PC-9 (cell line): Measurements from ENCODE around the gene KDM3B. TPM values are rescaled to one million over a fixed set of nuclear protein-coding genes. Genes with fewer than 3 reads are reported as not detected.

ENCODE experiments used
- BruUV-seq: library from RNA; stranded (reverse); fragments of 400-500 nt; replicated peaks from 2 replicates; lab custom pipeline; 2021; lab: Mats Ljungman, UMichigan
- CTCF ChIA-PET: fragments of 300-600 bp; sonication (Branson Sonifier 250); formaldehyde crosslinking; loops from one replicate; lab custom pipeline; 2022; ENCODE audit warnings: antibody characterized with exemption; lab: Charles Lee
- POLR2A ChIA-PET: fragments of 300-600 bp; sonication (Branson Sonifier 250); formaldehyde crosslinking; loops from one replicate; lab custom pipeline; 2022; ENCODE audit warnings: antibody characterized with exemption; ENCODE audit not compliant: unreplicated experiment; lab: Charles Lee
- DNase-seq, 2 experiments: peaks; one replicate each; pipeline versions ENCODE4 v3.0.0 to v3.0.0-alpha.2; 2015 to 2022; ENCODE audit warnings: mixed read lengths in 1 of 2
- H2AFZ ChIP-seq: fragments of 200-600 bp; sonication (generic); 2 replicates; pipeline ENCODE4 v1.8.1; 2017; ENCODE audit warnings: antibody characterized with exemption
- H3F3A ChIP-seq: fragments of 200-600 bp; sonication (generic); 2 replicates; pipeline ENCODE4 v1.8.1; 2017; ENCODE audit warnings: antibody characterized with exemption, mild to moderate bottlenecking, low read depth; ENCODE audit not compliant: insufficient read depth
- H3K27ac ChIP-seq: fragments of 200-600 bp; sonication (generic); 2 replicates; pipeline ENCODE4 v1.6.1; 2016; ENCODE audit warnings: mixed run types
- H3K27me3 ChIP-seq: fragments of 200-600 bp; sonication (generic); 2 replicates; pipeline ENCODE4 v1.6.1; 2016; ENCODE audit warnings: low read depth, mixed run types; ENCODE audit not compliant: insufficient read depth
- H3K36me3 ChIP-seq: fragments of 200-600 bp; sonication (generic); 2 replicates; pipeline ENCODE4 v1.6.1; 2016; ENCODE audit warnings: low read depth, mixed run types
- H3K4me1 ChIP-seq: fragments of 200-600 bp; sonication (generic); replicated peaks from 2 replicates; pipeline ENCODE4 v1.6.1; 2016; ENCODE audit warnings: mixed run types; ENCODE audit not compliant: insufficient read depth
- H3K4me2 ChIP-seq: fragments of 200-600 bp; sonication (generic); 2 replicates; pipeline ENCODE4 v1.6.1; 2017; ENCODE audit warnings: mixed run types
- H3K4me3 ChIP-seq: fragments of 200-600 bp; sonication (generic); 2 replicates; pipeline ENCODE4 v1.6.1; 2016; ENCODE audit warnings: mixed run types
- H3K79me2 ChIP-seq: fragments of 200-600 bp; sonication (generic); 2 replicates; pipeline ENCODE4 v1.6.1; 2017; ENCODE audit warnings: low read depth, mixed run types
- H3K9me2 ChIP-seq: fragments of 200-600 bp; sonication (generic); 2 replicates; pipeline ENCODE4 v1.8.1; 2017; ENCODE audit warnings: mild to moderate bottlenecking; ENCODE audit not compliant: insufficient read depth
- H3K9me3 ChIP-seq: fragments of 200-600 bp; sonication (generic); 2 replicates; pipeline ENCODE4 v1.8.1; 2016; ENCODE audit warnings: low read depth; ENCODE audit not compliant: insufficient read depth
- H4K20me1 ChIP-seq: fragments of 200-600 bp; sonication (generic); 2 replicates; pipeline ENCODE4 v1.8.1; 2017; ENCODE audit not compliant: insufficient read depth
- EZH2 ChIP-seq: fragments of 200-600 bp; sonication (generic); IDR thresholded peaks from 2 replicates; pipeline ENCODE4 v1.8.0; 2017; ENCODE audit warnings: antibody characterized with exemption, low read depth
- intact Hi-C: fragments of 100-400 bp; cut with micrococcal nuclease; formaldehyde crosslinking; loops from one replicate; pipeline ENCODE4 v1.10.0; 2022; ENCODE audit not compliant: unreplicated experiment
- total RNA-seq: library from RNA; stranded (reverse); gene quantifications from 2 replicates; pipeline ENCODE4 v1.2.3, GENCODE V29; 2021
- TF ChIP-seq, protein P1 (sequence below): fragments of 200-600 bp; sonication (generic); conservative IDR thresholded peaks from 2 replicates; pipeline ENCODE4 v1.6.1; 2017; ENCODE audit warnings: mixed run types, antibody characterized with exemption, mild to moderate bottlenecking, moderate library complexity

Gene KDM3B
- total RNA-seq, 1 experiment from 2014 or later: 76.7 TPM

DNA sequence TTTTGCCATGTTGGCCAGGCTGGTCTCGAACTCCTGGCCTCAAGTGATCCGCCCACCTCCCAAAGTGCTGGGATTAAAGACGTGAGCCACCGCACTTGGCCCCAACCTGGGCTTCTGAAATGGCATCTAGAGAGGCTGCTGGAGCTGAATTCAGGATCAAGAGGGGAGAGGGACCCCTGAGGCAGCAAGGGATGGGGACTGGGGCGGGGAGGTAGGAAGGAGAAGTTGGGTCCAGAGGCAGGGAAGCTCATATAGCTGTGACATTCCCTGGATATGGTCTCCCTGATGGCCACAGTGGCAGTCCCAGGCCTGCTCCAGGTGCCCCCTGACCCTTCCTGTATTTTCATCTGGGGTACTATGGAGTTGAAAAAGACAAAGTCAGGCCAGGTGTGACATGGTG is 98.5 kb downstream of the KDM3B start:
- Histone ChIP-seq H4K20me1 (no peaks in the 10 kb centered on the region), H3F3A (no peaks in the 10 kb centered on the region), H3K4me2 (no peak overlapping the region), H3K9me3 (no peaks in the 10 kb centered on the region), H3K36me3 (no peaks in the 10 kb centered on the region), H3K9me2 (no peaks in the 10 kb centered on the region), H3K4me3 (no peak overlapping the region), H3K79me2 (no peaks in the 10 kb centered on the region), H3K4me1 (no peaks in the 10 kb centered on the region), H3K27me3 (0 out of 2 replicates have a peak, but pooled peaks cover 6% of the 10 kb centered on the region), H3K27ac (no peak overlapping the region), H2AFZ (no peak overlapping the region)
- DNase-seq: no peak
- intact Hi-C loops: loop anchor here (1.0 kb wide), 1 partner anchor 52 kb away; no protein-coding TSS in a partner anchor
- CTCF ChIA-PET: interaction anchor here (0.5 to 1.8 kb wide), 4 partner anchors 39 to 286 kb away, joined by 3 to 5 read pairs (median 4); no protein-coding TSS in a partner anchor
- no TSS peak for BruUV-seq
- POLR2A ChIA-PET: interaction anchor here (0.6 kb wide), 2 partner anchors 11 to 92 kb away, joined by 3 to 7 read pairs; no protein-coding TSS in a partner anchor
- TF ChIP-seq, protein P1, sequence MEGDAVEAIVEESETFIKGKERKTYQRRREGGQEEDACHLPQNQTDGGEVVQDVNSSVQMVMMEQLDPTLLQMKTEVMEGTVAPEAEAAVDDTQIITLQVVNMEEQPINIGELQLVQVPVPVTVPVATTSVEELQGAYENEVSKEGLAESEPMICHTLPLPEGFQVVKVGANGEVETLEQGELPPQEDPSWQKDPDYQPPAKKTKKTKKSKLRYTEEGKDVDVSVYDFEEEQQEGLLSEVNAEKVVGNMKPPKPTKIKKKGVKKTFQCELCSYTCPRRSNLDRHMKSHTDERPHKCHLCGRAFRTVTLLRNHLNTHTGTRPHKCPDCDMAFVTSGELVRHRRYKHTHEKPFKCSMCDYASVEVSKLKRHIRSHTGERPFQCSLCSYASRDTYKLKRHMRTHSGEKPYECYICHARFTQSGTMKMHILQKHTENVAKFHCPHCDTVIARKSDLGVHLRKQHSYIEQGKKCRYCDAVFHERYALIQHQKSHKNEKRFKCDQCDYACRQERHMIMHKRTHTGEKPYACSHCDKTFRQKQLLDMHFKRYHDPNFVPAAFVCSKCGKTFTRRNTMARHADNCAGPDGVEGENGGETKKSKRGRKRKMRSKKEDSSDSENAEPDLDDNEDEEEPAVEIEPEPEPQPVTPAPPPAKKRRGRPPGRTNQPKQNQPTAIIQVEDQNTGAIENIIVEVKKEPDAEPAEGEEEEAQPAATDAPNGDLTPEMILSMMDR: no peak
- TF ChIP-seq EZH2: no peak

DNA sequence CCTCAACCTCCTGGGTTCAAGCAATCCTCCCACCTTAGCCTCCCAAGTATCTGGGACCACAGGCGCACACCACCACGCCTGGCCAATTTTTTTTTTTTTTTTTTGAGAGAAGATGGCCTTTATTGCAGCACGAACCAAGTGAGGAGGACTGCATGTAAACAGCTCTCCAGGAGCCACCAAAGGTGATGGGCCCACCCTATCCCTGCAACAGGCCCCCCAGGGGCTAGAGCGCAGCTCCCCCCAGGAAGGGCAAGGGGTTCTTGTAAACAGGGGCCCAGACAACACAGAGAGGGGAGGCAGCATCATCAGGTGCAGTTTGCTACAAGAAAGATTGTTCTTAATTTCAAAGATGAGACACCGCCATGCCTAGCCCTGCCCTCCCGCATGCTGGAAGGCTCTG is 100.2 kb downstream of the KDM3B start:
- no peak for DNase-seq
- Histone ChIP-seq H3K36me3 (no peaks in the 10 kb centered on the region), H3K9me2 (no peaks in the 10 kb centered on the region), H3K79me2 (no peaks in the 10 kb centered on the region), H3K4me3 (no peak overlapping the region), H3K27me3 (0 out of 2 replicates have a peak, but pooled peaks cover 8% of the 10 kb centered on the region), H3K4me2 (no peak overlapping the region), H4K20me1 (no peaks in the 10 kb centered on the region), H3K27ac (no peak overlapping the region), H3F3A (no peaks in the 10 kb centered on the region), H3K9me3 (no peaks in the 10 kb centered on the region), H3K4me1 (no peaks in the 10 kb centered on the region), H2AFZ (no peak overlapping the region)
- CTCF ChIA-PET: no interaction called here
- intact Hi-C loops: no loop called here
- BruUV-seq: no TSS peak
- TF ChIP-seq EZH2: no peak
- TF ChIP-seq, protein P1: no peak
- POLR2A ChIA-PET: interaction anchor here (0.6 kb wide), 1 partner anchor 51 kb away, joined by 9 read pairs; no protein-coding TSS in a partner anchor

DNA sequence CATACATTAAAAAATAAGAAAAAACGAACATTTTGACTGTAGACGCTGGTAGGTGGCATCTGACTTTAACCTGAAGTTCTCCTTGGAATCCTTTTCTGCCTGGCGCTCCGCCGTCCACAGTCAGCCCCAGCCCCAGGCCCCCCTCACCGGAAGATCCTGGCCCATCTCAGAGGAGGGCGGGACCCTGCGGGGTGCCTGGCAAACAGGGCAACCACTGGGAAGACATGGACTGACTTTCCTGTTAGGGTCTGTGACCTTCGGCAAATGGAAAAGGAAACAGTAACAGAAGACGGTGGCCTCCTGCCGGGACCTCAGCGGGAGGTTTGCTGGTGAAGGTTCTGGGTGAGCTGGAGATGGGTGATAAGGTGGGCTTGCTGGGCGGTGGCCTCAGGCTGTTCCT is 101.1 kb downstream of the KDM3B start:
- Histone ChIP-seq H3K9me3 (no peaks in the 10 kb centered on the region), H3K4me2 (no peak overlapping the region), H3K4me3 (no peak overlapping the region), H3K9me2 (no peaks in the 10 kb centered on the region), H3K27me3 (0 out of 2 replicates have a peak, but pooled peaks cover 8% of the 10 kb centered on the region), H4K20me1 (no peaks in the 10 kb centered on the region), H3K4me1 (no peaks in the 10 kb centered on the region), H3K36me3 (no peaks in the 10 kb centered on the region), H3F3A (no peaks in the 10 kb centered on the region), H3K27ac (no peak overlapping the region), H3K79me2 (no peaks in the 10 kb centered on the region), H2AFZ (no peak overlapping the region)
- no TSS peak for BruUV-seq
- no peak for DNase-seq
- CTCF ChIA-PET: no interaction called here
- POLR2A ChIA-PET: no interaction called here
- intact Hi-C loops: no loop called here
- no peak for TF ChIP-seq EZH2
- TF ChIP-seq, protein P1: no peak
